ENCODE results near the gene FAM240B. TPM values are rescaled to one million over a fixed set of nuclear protein-coding genes. Genes with fewer than 3 reads are reported as not detected.

Gene FAM240B
- total and polyA plus RNA-seq, 2 of the 4 experiments (the other 2 are of a cell fraction): not detected

DNA sequence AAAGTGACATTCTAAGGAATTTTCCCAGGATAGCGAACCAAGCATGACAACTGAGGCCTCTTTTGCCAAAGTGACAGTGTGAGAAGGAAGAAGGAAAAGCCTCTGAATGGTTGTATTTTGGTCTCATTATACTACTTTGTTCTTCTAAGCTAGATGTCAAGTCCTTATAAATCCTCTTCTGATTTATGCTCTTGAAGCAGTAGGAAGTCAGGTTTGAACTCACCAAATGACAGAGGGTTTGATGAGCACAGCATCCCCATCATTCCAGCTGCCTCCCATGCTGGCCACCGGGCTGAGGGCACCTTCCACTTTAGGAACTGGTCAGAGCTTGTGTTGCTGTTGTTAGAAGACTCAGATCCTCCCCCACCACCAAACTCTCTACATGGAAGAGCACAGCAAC, 44.1 kb downstream of the FAM240B start:
- no CpG with 5 or more reads among the region's 2 CpGs for WGBS, 2 experiments (ENCODE audit: extremely low coverage in 2 of 2, insufficient read length in 1 of 2)
- no peaks in the 10 kb centered on the region for H3K4me1 ChIP-seq (ENCODE audit: control insufficient read depth, insufficient read depth, low read length)
- no peak overlapping the region for H2BK20ac ChIP-seq (ENCODE audit: low read depth, low read length)
- H3K4me3 ChIP-seq (ENCODE audit: insufficient read depth, low read depth, low read length): no peak overlapping the region
- no peak overlapping the region for H4K91ac ChIP-seq (ENCODE audit: insufficient read depth, low read depth, low read length)
- no peaks in the 10 kb centered on the region for H3K9me1 ChIP-seq (ENCODE audit: insufficient read depth, low read length)
- ChIA-PET POLR2A (ENCODE audit: unreplicated experiment) (no interaction called here), CTCF (interaction anchor here (0.6 kb wide), 1 partner anchor 49 kb away, joined by 3 read pairs; no protein-coding TSS in a partner anchor)
- H3K79me1 ChIP-seq (ENCODE audit: low read depth in 1 of 2, low read length in 2 of 2): no peaks in the 10 kb centered on the region
- TF ChIP-seq POLR2A (IDR thresholded peaks at IDR 0.05; ENCODE audit: low read depth, low read length) (no peak), RAD21 (IDR thresholded peaks at IDR 0.05; ENCODE audit: low read length) (no peak), MXI1 (IDR thresholded peaks at IDR 0.05; ENCODE audit: borderline replicate concordance, low read depth, low read length) (no peak), RCOR1 (IDR thresholded peaks at IDR 0.05; ENCODE audit: insufficient replicate concordance, low read length) (no peak), SMC3 (IDR thresholded peaks at IDR 0.05; ENCODE audit: low read depth, low read length) (no peak), CHD1 (IDR thresholded peaks at IDR 0.05; ENCODE audit: low read depth, low read length) (no peak), NFE2L2 (IDR thresholded peaks at IDR 0.05; ENCODE audit: low read depth, low read length) (no peak), CTCF (conservative IDR thresholded peaks at IDR 0.05; ENCODE audit: low read depth, low read length) (no peak), RFX5 (IDR thresholded peaks at IDR 0.05; ENCODE audit: low read depth, low read length) (no peak), USF2 (IDR thresholded peaks at IDR 0.05; ENCODE audit: low read depth, low read length) (no peak), MAZ (IDR thresholded peaks at IDR 0.05; ENCODE audit: borderline replicate concordance, low read depth, low read length) (no peak), FOS (IDR thresholded peaks at IDR 0.05; ENCODE audit: low read depth, low read length) (no peak), MAFK (IDR thresholded peaks at IDR 0.05; ENCODE audit: low read depth, low read length) (no peak), BHLHE40 (IDR thresholded peaks at IDR 0.05; ENCODE audit: low read depth, low read length) (no peak), CEBPB (IDR thresholded peaks at IDR 0.05; ENCODE audit: low read depth, low read length) (no peak)
- TF ChIP-seq, protein P1, sequence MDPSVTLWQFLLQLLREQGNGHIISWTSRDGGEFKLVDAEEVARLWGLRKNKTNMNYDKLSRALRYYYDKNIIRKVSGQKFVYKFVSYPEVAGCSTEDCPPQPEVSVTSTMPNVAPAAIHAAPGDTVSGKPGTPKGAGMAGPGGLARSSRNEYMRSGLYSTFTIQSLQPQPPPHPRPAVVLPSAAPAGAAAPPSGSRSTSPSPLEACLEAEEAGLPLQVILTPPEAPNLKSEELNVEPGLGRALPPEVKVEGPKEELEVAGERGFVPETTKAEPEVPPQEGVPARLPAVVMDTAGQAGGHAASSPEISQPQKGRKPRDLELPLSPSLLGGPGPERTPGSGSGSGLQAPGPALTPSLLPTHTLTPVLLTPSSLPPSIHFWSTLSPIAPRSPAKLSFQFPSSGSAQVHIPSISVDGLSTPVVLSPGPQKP (IDR thresholded peaks at IDR 0.05; ENCODE audit: borderline replicate concordance, low read depth, low read length): no peak
- no peak overlapping the region for H3K4me2 ChIP-seq (ENCODE audit: low read depth, low read length)
- no peak overlapping the region for H2AK5ac ChIP-seq (ENCODE audit: low read depth, low read length)
- H2BK15ac ChIP-seq (ENCODE audit: low read depth, low read length): no peak overlapping the region
- ATAC-seq (ENCODE audit: low read depth) (no peak), DNase-seq (no peak)
- H4K8ac ChIP-seq (ENCODE audit: low read depth in 2 of 2, low read length in 2 of 2): no peak overlapping the region
- no peak overlapping the region for H3K4ac ChIP-seq (ENCODE audit: low read depth, low read length)
- in situ Hi-C loops (cut with MboI; ENCODE audit: low sequenced_read_pairs): no loop called here
- H3K9ac ChIP-seq (ENCODE audit: low read depth, low read length): no peak overlapping the region
- H3K18ac ChIP-seq (ENCODE audit: low read depth, low read length): no peak overlapping the region
- no peaks in the 10 kb centered on the region for H3K9me3 ChIP-seq (ENCODE audit: control insufficient read depth, insufficient read depth, low read length)
- no peak overlapping the region for H3K23ac ChIP-seq (ENCODE audit: low read depth, low read length)
- H4K5ac ChIP-seq (ENCODE audit: low read depth, low read length): no peak overlapping the region
- dilution Hi-C loops (cut with HindIII; ENCODE audit: low sequenced_read_pairs, unreplicated experiment): no loop called here
- no peak overlapping the region for H3K56ac ChIP-seq (ENCODE audit: extremely low read depth, insufficient read depth, low read length)
- no peak overlapping the region for H2BK5ac ChIP-seq (ENCODE audit: low read depth, low read length, poor library complexity, severe bottlenecking)
- H3K27me3 ChIP-seq (ENCODE audit: control insufficient read depth, insufficient read depth, low read length): peaks cover 2% of the 10 kb centered on the region; the same call in 1 of the 2 replicates
- no peaks in the 10 kb centered on the region for H3K36me3 ChIP-seq (ENCODE audit: control insufficient read depth, insufficient read depth, low read length)
- no peak overlapping the region for H2AFZ ChIP-seq (replicated peaks; ENCODE audit: low read length, poor library complexity)
- H4K20me1 ChIP-seq (ENCODE audit: insufficient read depth, low read length): no peaks in the 10 kb centered on the region
- no peak overlapping the region for H3K14ac ChIP-seq (replicated peaks; ENCODE audit: low read depth, low read length)
- no peak overlapping the region for H2AK9ac ChIP-seq (replicated peaks; ENCODE audit: low read depth, low read length, poor library complexity)
- intact Hi-C loops (cut with micrococcal nuclease): no loop called here
- no TSS peak for BruUV-seq (replicated peaks)
- no peak overlapping the region for H2BK120ac ChIP-seq (ENCODE audit: low read depth, low read length)
- H3K27ac ChIP-seq (ENCODE audit: insufficient read depth, low read length): no peak overlapping the region
